GM12801 (cell line): ENCODE measurements around the gene ABLIM3.

ENCODE experiments used
- TF ChIP-seq, protein P1 (sequence below): IDR thresholded peaks from one replicate; pipeline ENCODE4 v1.5.1; 2011; ENCODE audit warnings: control low read depth; ENCODE audit not compliant: insufficient read length; ENCODE audit errors: extremely low read depth

Gene ABLIM3

GRCh38 chr5:149257889-149258705 lies 116.8 kb downstream of the ABLIM3 start:
- TF ChIP-seq, protein P1, sequence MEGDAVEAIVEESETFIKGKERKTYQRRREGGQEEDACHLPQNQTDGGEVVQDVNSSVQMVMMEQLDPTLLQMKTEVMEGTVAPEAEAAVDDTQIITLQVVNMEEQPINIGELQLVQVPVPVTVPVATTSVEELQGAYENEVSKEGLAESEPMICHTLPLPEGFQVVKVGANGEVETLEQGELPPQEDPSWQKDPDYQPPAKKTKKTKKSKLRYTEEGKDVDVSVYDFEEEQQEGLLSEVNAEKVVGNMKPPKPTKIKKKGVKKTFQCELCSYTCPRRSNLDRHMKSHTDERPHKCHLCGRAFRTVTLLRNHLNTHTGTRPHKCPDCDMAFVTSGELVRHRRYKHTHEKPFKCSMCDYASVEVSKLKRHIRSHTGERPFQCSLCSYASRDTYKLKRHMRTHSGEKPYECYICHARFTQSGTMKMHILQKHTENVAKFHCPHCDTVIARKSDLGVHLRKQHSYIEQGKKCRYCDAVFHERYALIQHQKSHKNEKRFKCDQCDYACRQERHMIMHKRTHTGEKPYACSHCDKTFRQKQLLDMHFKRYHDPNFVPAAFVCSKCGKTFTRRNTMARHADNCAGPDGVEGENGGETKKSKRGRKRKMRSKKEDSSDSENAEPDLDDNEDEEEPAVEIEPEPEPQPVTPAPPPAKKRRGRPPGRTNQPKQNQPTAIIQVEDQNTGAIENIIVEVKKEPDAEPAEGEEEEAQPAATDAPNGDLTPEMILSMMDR = no peak

GRCh38 chr5:149260761-149261160 lies 119.5 kb downstream of the ABLIM3 start:
- TF ChIP-seq, protein P1 = no peak

DNA sequence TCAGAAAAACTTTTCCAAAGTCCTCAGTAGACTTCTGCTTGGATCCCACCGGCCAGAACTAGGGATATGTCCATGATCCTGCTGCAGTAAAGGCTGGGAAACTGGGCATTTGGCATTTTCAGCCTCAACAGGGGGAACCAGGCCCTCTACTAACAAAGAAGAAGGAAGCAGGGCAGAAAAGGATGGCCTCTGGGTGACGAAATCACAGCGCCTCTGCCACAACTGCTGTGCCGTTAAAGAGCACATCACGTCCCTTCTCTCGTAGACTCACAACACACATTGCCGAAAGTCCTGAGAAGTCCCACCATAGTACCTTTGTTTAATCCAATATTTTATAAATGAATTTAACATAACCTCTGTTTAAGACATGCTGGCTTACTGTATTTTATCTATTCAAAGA lies 120.0 kb downstream of the ABLIM3 start:
- TF ChIP-seq, protein P1 = no peak

- TF ChIP-seq, protein P1 = no peak
Observed at GRCh38 chr5:149262315-149262714, 121.0 kb downstream of the ABLIM3 start.

DNA sequence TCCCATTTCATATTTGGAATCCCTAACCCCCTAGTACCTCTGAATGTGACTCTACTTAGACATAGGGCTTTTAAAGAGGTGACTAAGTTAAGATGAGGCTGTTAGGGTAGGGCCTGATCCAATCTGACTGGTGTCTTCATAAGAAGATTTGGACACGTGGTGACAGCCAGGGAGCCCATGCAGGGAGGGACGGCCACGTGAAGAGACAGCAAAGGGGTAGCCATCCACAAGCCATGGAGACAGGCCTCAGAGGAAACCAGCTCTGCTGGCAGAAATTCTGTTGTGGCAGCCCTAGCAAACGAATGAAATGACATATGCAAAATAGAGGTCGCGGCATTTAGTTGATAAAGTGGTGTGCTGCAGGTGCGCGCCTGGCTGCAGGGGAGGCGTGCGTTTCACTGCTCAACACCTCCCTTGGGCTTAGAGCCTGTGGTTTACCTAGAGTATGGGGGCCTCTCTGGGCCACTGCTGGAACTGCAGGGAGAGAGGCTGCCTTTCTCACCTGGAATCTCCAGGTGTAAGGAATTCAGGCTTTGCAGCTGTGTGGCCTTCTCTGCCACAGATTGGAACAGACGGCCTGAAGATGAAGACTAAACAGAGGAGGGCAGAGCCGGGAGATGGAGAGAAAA lies 123.3 kb downstream of the ABLIM3 start:
- TF ChIP-seq, protein P1 = no peak

- TF ChIP-seq, protein P1 = no peak
Observed at GRCh38 chr5:149265068-149265465, 123.8 kb downstream of the ABLIM3 start.

DNA sequence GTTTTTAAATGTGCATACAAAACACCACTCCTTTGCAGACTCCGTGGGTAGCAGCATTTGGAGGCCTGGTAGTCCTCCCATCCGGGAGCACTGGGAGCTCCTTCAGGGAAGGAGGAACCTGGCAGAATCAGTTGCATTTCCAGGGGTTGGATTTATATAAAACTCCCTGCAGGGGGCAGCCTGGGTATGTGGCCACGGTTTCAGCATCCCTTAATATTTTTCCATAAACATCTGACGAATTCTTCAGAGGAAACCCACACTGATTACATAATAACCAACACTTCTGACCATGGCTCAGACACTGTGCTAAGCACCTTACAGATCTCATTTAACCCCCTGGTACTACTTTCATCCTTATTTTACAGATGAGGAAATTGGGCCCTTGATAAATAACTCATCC lies 124.3 kb downstream of the ABLIM3 start:
- TF ChIP-seq, protein P1 = no peak
